ENCODE results near the gene APBB2.

The APBB2 gene

DNA sequence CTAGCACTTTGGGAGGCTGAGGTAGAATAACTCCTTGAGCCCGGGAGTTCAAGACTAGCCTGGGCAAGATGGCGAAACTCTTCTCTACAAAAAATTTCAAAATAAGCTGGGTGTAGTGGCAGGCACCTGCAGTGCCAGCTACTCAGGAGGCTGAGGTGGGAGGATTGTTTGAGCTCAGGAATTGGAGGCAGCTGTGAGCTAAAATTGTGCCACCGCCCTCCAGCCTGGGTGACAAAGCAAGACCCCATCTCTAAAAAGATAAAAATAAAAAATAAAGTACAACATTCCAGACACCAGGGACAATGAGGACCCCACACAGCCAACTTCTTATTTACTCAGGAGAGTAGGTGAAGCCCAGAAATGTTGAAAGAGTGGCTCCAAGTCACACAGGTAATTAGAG, 53.0 kb downstream of the APBB2 start:
- Histone ChIP-seq H3K9me2 (ENCODE audit: low read depth, low read length) (no peaks in the 10 kb centered on the region), H3K27ac (ENCODE audit: low read depth, low read length, poor library complexity, severe bottlenecking) (no peak overlapping the region), H3K4me1 (ENCODE audit: insufficient read depth, low read length, severe bottlenecking) (no peaks in the 10 kb centered on the region)

DNA sequence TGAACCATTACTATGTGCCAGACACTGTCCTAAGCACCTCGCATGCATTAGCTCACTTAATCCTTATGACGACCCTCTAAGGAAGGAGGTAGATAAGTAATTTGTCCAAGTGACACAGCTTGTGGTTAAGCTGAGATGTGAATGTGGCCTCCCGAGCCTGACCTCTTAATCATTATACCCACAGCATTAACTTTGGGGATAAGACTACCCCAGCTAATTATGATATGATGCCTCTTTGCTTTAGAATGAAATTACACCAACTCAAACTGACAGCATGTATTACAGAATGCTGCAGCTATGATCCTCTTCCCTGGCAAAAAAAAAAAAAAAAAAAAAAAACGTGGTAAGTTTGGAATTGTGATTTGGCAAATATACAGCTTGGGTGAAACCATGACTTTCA, 53.5 kb downstream of the APBB2 start:
- no peaks in the 10 kb centered on the region for H3K9me2 ChIP-seq (ENCODE audit: low read depth, low read length)
- H3F3A ChIP-seq (ENCODE audit: insufficient read depth, low read length), result no peaks in the 10 kb centered on the region
- no peak overlapping the region for H2AFZ ChIP-seq (ENCODE audit: low read length)
- H3K9ac ChIP-seq (ENCODE audit: low read length), result no peak overlapping the region
- H3K4me2 ChIP-seq (ENCODE audit: low read length), result no peak overlapping the region
- no peak overlapping the region for H3K27ac ChIP-seq (ENCODE audit: low read depth, low read length, poor library complexity, severe bottlenecking)
- H3K4me1 ChIP-seq (ENCODE audit: insufficient read depth, low read length, severe bottlenecking), result no peaks in the 10 kb centered on the region
- H4K20me1 ChIP-seq (ENCODE audit: insufficient read depth, low read length), result no peaks in the 10 kb centered on the region
- no peaks in the 10 kb centered on the region for H3K36me3 ChIP-seq (ENCODE audit: insufficient read depth, low read length)
- no peaks in the 10 kb centered on the region for H3K79me2 ChIP-seq (ENCODE audit: insufficient read depth, low read length)
- H3K4me3 ChIP-seq (ENCODE audit: low read depth, low read length, poor library complexity, severe bottlenecking), result no peak overlapping the region
- H3K9me3 ChIP-seq (ENCODE audit: low read length), result no peaks in the 10 kb centered on the region
- H3K27me3 ChIP-seq (ENCODE audit: insufficient read depth, low read length), result no peaks in the 10 kb centered on the region
- TF ChIP-seq, protein P1, sequence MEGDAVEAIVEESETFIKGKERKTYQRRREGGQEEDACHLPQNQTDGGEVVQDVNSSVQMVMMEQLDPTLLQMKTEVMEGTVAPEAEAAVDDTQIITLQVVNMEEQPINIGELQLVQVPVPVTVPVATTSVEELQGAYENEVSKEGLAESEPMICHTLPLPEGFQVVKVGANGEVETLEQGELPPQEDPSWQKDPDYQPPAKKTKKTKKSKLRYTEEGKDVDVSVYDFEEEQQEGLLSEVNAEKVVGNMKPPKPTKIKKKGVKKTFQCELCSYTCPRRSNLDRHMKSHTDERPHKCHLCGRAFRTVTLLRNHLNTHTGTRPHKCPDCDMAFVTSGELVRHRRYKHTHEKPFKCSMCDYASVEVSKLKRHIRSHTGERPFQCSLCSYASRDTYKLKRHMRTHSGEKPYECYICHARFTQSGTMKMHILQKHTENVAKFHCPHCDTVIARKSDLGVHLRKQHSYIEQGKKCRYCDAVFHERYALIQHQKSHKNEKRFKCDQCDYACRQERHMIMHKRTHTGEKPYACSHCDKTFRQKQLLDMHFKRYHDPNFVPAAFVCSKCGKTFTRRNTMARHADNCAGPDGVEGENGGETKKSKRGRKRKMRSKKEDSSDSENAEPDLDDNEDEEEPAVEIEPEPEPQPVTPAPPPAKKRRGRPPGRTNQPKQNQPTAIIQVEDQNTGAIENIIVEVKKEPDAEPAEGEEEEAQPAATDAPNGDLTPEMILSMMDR (IDR thresholded peaks at IDR 0.05; ENCODE audit: low read length), result no peak
- TF ChIP-seq EZH2 (IDR thresholded peaks at IDR 0.05; ENCODE audit: borderline replicate concordance, low read length), result no peak

More for the DNA sequence above, 53.0 kb downstream of the APBB2 start:
- Histone ChIP-seq H4K20me1 (ENCODE audit: insufficient read depth, low read length) (no peaks in the 10 kb centered on the region), H3K9ac (ENCODE audit: low read length) (no peak overlapping the region), H3K4me2 (ENCODE audit: low read length) (no peak overlapping the region), H3K4me3 (ENCODE audit: low read depth, low read length, poor library complexity, severe bottlenecking) (no peak overlapping the region), H3K36me3 (ENCODE audit: insufficient read depth, low read length) (no peaks in the 10 kb centered on the region), H3K27me3 (ENCODE audit: insufficient read depth, low read length) (no peaks in the 10 kb centered on the region), H3K9me3 (ENCODE audit: low read length) (no peaks in the 10 kb centered on the region), H3K79me2 (ENCODE audit: insufficient read depth, low read length) (no peaks in the 10 kb centered on the region), H3F3A (ENCODE audit: insufficient read depth, low read length) (no peaks in the 10 kb centered on the region), H2AFZ (ENCODE audit: low read length) (no peak overlapping the region)
- TF ChIP-seq EZH2 (IDR thresholded peaks at IDR 0.05; ENCODE audit: borderline replicate concordance, low read length), result no peak
- TF ChIP-seq, protein P1 (IDR thresholded peaks at IDR 0.05; ENCODE audit: low read length), result no peak

DNA sequence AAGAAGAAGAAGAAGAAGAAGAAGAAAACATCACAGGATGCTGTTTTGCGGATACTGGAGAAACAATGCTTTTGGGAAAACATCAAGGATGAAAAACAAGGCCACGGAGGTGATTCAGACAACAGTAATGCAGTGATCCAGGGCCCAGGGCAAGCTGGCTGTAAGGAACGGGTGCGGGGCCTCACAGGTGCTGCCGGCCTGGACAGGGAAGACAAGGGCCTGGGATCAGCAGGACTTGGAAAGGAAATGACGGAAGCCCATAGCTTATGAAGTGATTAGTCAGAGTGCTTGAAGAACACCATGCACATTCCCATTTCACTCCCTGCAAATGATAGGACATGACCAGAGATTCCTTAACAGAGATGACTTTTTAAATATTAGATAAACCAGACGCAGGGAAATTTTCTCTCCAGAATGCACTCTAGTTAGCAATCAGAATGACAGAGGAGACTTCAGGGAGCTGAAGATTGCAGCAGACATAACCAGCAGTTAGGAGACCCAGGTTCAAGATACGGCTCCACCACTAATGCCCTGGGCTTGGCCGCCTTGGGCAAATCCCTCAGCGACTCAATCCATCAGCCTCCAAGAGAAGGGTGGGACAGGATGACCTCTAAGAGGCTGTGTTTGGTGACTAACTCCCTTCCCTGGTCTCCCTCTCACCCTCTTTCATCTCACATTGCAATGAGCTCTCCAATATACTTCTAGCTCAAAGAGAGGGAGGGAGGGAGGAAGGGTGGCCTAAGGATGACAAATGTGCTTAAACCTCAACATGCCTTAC, 54.1 kb downstream of the APBB2 start:
- Histone ChIP-seq H3K4me3 (ENCODE audit: low read depth, low read length, poor library complexity, severe bottlenecking) (no peak overlapping the region), H4K20me1 (ENCODE audit: insufficient read depth, low read length) (no peaks in the 10 kb centered on the region), H3K27ac (ENCODE audit: low read depth, low read length, poor library complexity, severe bottlenecking) (no peak overlapping the region), H3F3A (ENCODE audit: insufficient read depth, low read length) (no peaks in the 10 kb centered on the region), H2AFZ (ENCODE audit: low read length) (no peak overlapping the region), H3K9me3 (ENCODE audit: low read length) (no peaks in the 10 kb centered on the region), H3K4me1 (ENCODE audit: insufficient read depth, low read length, severe bottlenecking) (no peaks in the 10 kb centered on the region), H3K9ac (ENCODE audit: low read length) (no peak overlapping the region), H3K27me3 (ENCODE audit: insufficient read depth, low read length) (no peaks in the 10 kb centered on the region), H3K79me2 (ENCODE audit: insufficient read depth, low read length) (no peaks in the 10 kb centered on the region), H3K36me3 (ENCODE audit: insufficient read depth, low read length) (no peaks in the 10 kb centered on the region), H3K9me2 (ENCODE audit: low read depth, low read length) (no peaks in the 10 kb centered on the region), H3K4me2 (ENCODE audit: low read length) (no peak overlapping the region)
- TF ChIP-seq EZH2 (IDR thresholded peaks at IDR 0.05; ENCODE audit: borderline replicate concordance, low read length), result no peak
- TF ChIP-seq, protein P1 (IDR thresholded peaks at IDR 0.05; ENCODE audit: low read length), result no peak

All from OCI-LY1 (cell line).